Fibroblast of the aortic adventitia (primary cell): ENCODE data around the gene FAF2. TPM values are rescaled to one million over a fixed set of nuclear protein-coding genes. Genes with fewer than 3 reads are reported as not detected.

Source experiments
- DNase-seq: peaks from one replicate; pipeline ENCODE4 v3.0.0-alpha.2; 2010; ENCODE audit warnings: low read depth
- H3K4me3 ChIP-seq: 2 replicates; pipeline ENCODE4 v1.5.1; 2011; ENCODE audit warnings: low read depth, mild to moderate bottlenecking, control low read depth, low read length, moderate library complexity
- total RNA-seq: library from RNA; depleted of rRNA; stranded (reverse); fragments of >200 nt; gene quantifications from 2 replicates; pipeline ENCODE4 v1.2.3, GENCODE V29; 2012; ENCODE audit warnings: low replicate concordance
- TF ChIP-seq, protein P1 (sequence below): IDR thresholded peaks from 2 replicates; pipeline ENCODE4 v1.5.1; 2011; ENCODE audit warnings: mild to moderate bottlenecking, low read length, control low read depth, inconsistent platforms; ENCODE audit not compliant: insufficient read depth

Gene FAF2
- total RNA-seq, 1 donor, result 45.3 TPM

DNA sequence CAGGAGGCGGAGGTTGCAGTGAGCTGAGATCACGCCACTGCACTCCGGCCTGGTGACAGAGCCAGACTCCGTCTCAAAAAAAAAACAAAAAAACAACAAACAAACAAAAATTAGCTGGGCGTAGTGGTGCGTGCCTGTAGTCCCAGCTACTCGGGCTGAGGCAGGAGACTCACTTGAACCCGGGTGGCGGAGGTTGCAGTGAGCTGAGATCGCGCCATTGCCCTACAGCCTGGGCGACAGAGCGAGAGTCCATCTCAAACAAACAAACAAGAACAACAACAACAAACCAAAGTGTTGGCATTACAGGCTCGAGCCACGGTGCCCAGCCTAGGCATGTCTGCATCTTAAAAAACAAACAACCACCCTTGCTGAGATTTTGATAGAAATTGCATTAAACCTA lies 76.8 kb downstream of the FAF2 start:
- no peak overlapping the region for H3K4me3 ChIP-seq
- TF ChIP-seq, protein P1, sequence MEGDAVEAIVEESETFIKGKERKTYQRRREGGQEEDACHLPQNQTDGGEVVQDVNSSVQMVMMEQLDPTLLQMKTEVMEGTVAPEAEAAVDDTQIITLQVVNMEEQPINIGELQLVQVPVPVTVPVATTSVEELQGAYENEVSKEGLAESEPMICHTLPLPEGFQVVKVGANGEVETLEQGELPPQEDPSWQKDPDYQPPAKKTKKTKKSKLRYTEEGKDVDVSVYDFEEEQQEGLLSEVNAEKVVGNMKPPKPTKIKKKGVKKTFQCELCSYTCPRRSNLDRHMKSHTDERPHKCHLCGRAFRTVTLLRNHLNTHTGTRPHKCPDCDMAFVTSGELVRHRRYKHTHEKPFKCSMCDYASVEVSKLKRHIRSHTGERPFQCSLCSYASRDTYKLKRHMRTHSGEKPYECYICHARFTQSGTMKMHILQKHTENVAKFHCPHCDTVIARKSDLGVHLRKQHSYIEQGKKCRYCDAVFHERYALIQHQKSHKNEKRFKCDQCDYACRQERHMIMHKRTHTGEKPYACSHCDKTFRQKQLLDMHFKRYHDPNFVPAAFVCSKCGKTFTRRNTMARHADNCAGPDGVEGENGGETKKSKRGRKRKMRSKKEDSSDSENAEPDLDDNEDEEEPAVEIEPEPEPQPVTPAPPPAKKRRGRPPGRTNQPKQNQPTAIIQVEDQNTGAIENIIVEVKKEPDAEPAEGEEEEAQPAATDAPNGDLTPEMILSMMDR, result no peak
- DNase-seq, result no peak

DNA sequence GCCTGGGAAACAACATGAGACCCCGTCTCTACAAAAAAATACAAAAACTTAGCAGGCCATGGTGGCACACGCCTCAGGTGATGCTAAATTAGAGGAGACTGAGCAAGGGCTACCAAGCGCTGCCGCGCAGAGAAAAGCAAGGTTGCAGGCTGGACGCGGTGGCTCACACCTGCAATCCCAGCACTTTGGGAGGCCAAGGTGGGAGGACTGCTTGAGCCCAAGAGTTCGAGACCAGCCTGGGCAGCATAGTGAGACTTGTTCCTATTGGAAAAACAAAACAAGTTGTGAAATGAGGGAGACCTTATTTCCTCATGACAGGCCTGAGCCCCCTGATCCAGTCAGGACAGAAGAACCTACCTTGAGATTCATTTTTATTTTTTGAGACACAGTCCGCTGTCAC lies 77.5 kb downstream of the FAF2 start:
- no peak overlapping the region for H3K4me3 ChIP-seq
- TF ChIP-seq, protein P1, result no peak
- DNase-seq, result no peak

DNA sequence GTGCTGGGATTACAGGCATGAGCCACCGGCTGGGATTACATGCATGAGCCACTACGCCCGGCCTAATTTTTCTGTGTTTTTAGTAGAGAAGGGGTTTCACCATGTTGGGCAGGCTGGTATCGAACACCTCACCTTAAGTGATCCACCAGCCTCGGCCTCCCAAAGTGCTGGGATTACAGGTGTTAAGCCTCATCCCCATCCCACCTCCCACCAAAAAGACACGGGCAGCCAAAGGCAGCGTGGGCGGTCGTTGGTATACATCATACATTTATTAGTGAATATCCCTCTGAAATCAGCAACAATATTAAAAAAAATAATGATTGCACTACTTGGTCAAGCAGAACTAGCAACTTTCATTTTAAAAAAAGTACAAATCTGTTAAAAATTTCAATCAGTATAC lies 78.3 kb downstream of the FAF2 start:
- no peak overlapping the region for H3K4me3 ChIP-seq
- TF ChIP-seq, protein P1, result no peak
- no peak for DNase-seq

DNA sequence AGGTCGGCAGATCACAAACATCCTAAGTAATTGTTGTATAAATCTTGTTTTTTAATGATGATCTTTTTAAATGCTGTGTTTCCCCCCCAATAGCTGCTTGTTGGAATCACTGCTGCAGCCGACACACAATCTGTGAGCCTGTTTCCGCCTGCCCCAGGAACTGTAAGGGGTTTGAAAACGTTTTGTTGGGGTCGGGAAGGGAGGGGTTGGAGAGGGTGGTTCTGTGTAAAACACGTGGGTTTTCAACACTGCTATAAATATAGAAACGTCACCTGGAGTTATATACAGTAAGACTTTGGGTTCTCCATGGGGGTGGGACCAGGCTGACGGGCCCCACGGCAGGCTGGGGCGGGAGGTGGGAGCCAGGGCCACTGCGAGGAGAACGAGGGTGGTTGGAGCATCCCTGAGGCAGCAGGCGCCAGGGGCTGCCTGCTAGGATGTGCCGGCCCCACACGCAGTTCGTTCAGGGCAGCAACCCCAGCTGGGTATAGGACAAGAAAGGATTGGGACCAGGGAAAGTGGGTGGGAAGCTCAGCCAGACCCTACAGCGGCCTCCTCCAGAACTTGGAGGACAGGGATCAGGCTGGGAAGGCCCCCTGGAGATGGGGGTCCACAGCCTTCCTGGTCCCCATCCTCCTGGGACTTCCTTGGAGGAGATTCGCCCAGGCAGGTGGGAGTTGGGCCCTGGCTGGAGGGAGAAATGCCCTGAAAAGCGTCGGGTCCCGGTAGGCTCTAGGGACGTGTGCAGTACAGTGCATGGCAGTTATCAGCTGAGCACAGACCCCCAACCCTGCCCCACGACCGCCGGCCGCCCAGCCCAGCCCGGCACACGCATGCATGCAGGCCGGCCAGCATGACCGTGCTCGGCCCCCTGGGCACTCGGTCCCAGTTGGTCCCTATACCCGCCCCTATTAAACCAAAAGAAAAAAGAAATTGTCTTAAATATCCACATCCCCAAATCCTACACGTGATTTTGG lies 79.3 kb downstream of the FAF2 start:
- no peak for DNase-seq
- TF ChIP-seq, protein P1, result no peak
- no peak overlapping the region for H3K4me3 ChIP-seq

DNA sequence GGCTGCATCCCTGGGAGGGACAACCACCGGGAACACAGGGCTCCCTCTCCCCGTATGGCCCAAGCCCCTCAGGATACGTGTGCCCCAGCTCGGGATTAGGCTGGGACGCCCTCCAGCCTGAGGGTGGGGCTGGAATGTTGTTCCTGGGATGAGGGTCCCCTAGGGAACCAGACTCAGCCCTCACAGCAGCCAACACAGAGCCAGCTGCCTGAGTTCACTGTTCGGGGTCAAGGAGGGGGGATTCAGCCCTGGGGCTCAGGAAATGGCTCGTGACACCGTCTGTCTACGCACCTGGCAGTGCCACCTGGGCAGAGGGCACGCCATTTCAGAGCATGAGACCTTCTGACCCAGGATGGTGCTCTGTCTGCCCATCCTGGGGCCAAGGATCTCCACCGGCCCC lies 80.1 kb downstream of the FAF2 start:
- TF ChIP-seq, protein P1, result no peak
- H3K4me3 ChIP-seq, result no peak overlapping the region
- DNase-seq, result no peak

DNA sequence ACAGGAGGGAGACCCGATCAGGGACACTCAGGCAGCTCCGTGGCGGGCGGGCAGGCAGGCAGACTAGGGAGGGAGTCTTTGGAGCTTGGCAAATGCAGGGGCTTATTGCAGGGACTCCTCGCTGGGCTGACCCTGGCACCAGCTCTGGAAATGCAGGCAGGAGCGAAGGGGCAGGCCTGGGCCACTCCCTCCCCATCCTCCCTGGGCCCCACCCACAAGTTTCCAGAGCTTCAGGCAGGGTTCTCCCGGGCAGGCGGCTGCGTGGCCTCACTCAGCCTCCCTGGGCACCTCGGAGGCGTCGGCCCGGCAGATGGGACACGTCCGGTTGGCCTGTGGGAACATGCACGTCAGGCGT lies 80.6 kb downstream of the FAF2 start:
- no peak for DNase-seq
- TF ChIP-seq, protein P1, result no peak
- H3K4me3 ChIP-seq, result no peak overlapping the region
